K562 (cell line): ENCODE data around the gene PHETA1. TPM values are rescaled to one million over a fixed set of nuclear protein-coding genes. Genes with fewer than 3 reads are reported as not detected.
A peak's percentile ranks its signal among the peaks of the same experiment; 100 is the strongest.

Source experiments
- BDP1 ChIP-seq: IDR thresholded peaks from 3 replicates; pipeline ENCODE4 v1.6.1; 2011; ENCODE audit not compliant: insufficient read length, insufficient read depth
- CEBPZ ChIP-seq: fragments of 150-350 bp; IDR thresholded peaks from 2 replicates; pipeline ENCODE4 v1.6.1; 2014; ENCODE audit warnings: low read depth, mild to moderate bottlenecking, low read length, borderline replicate concordance
- GTF2F1 ChIP-seq: IDR thresholded peaks from 2 replicates; pipeline ENCODE4 v1.6.1; 2011; ENCODE audit warnings: low read depth, low read length, improper control_type of control experiment
- HINFP ChIP-seq: fragments of 450-650 bp; conservative IDR thresholded peaks from 2 replicates; pipeline ENCODE4 v1.6.1; 2016; ENCODE audit warnings: missing genetic modification characterization, low read depth, mild to moderate bottlenecking, control low read depth, missing compliant biosample characterization
- SNRNP70 ChIP-seq: fragments of 200-400 bp; formaldehyde crosslinking; optimal IDR thresholded peaks from 2 replicates; pipeline ENCODE3; 2017; ENCODE audit warnings: low read depth, low read length
- ZBED1 ChIP-seq: IDR thresholded peaks from 2 replicates; pipeline ENCODE4 v1.6.1; 2014
- ZNF407 ChIP-seq: fragments of 450-650 bp; IDR thresholded peaks from 2 replicates; pipeline ENCODE4 v1.6.1; 2016; ENCODE audit warnings: low read depth
- ZNF609 ChIP-seq: sonication (generic); formaldehyde crosslinking; IDR thresholded peaks from 2 replicates; pipeline ENCODE4 v1.8.1; 2023; ENCODE audit warnings: missing genetic modification reagents, mild to moderate bottlenecking, borderline replicate concordance
- polyA plus RNA-seq, 8 experiments: library from polyadenylated mRNA; depleted of rRNA in 4 of 8; stranded (reverse) in 5 of 8; unstranded in 3 of 8; fragments of >200 nt; fragmentation: Nextera tagmentation in 2 of 8; fragmentation: Illumina TruSeq in 1 of 8; extraction: Ambion mirVana in 2 of 8; extraction: Trizol in 1 of 8; gene quantifications; 2 replicates each; pipeline versions ENCODE4 v1.2.1 to v1.2.3, GENCODE V29; 2011 to 2014; ENCODE audit warnings: inconsistent platforms in 1 of 8, missing spikeins in 1 of 8
- total RNA-seq, 7 experiments: library from RNA; depleted of rRNA in 6 of 7; stranded (reverse); fragments of >200 nt in 6 of 7; fragmentation: Illumina TruSeq in 2 of 7; extraction: Trizol in 2 of 7; gene quantifications; 2 replicates each; pipeline versions ENCODE4 v1.2.1 to v1.2.3, GENCODE V29; 2011 to 2021; ENCODE audit warnings: low replicate concordance in 1 of 7

PHETA1 gene
- total and polyA plus RNA-seq, 9 of the 15 experiments (the other 6 are each of a cell fraction or from before 2014, with no cell fraction given), result 0.03 to 12.4 (median 3.0) TPM

- no peak for TF ChIP-seq CEBPZ
- no peak for TF ChIP-seq BDP1
- no peak for TF ChIP-seq HINFP (tag)
- no peak for TF ChIP-seq ZNF609
- peak; percentile 60; the same call in 1 of the 2 replicates for TF ChIP-seq ZBED1
- TF ChIP-seq SNRNP70, result no peak
- TF ChIP-seq GTF2F1, result no peak; the same call in 1 of the 2 replicates
- TF ChIP-seq ZNF407, result no peak
These were observed 36.4 kb upstream of the PHETA1 start (continued) for GRCh38 chr12:111405149-111405858.
